Measurements from ENCODE around the gene OR2AT4.

The OR2AT4 gene

GRCh38 chr11:75078233-75078632 lies 18.4 kb downstream of the OR2AT4 start:
- no peak overlapping the region for H3K4me3 ChIP-seq (ENCODE audit: low read length)
- no peak for DNase-seq (ENCODE audit: low read depth)

GRCh38 chr11:75077316-75077715 lies 19.4 kb downstream of the OR2AT4 start:
- H3K4me3 ChIP-seq (ENCODE audit: low read length) = no peak overlapping the region
- DNase-seq (ENCODE audit: low read depth) = no peak
- TF ChIP-seq CTCF (conservative IDR thresholded peaks at IDR 0.05; ENCODE audit: low read depth, low read length) = no peak

More at GRCh38 chr11:75078233-75078632, 18.4 kb downstream of the OR2AT4 start:
- no peak for TF ChIP-seq CTCF (conservative IDR thresholded peaks at IDR 0.05; ENCODE audit: low read depth, low read length)

- DNase-seq (ENCODE audit: low read depth) = no peak
- no peak for TF ChIP-seq CTCF (conservative IDR thresholded peaks at IDR 0.05; ENCODE audit: low read depth, low read length)
- H3K4me3 ChIP-seq (ENCODE audit: low read length) = no peak overlapping the region
Observed at GRCh38 chr11:75076671-75077070, 20.0 kb downstream of the OR2AT4 start.

GRCh38 chr11:75073459-75074190 lies 23.1 kb downstream of the OR2AT4 start:
- H3K4me3 ChIP-seq (ENCODE audit: low read length) = no peak overlapping the region

GRCh38 chr11:75072582-75072981 lies 24.1 kb downstream of the OR2AT4 start:
- DNase-seq (ENCODE audit: low read depth) = no peak
- no peak for TF ChIP-seq CTCF (conservative IDR thresholded peaks at IDR 0.05; ENCODE audit: low read depth, low read length)
- H3K4me3 ChIP-seq (ENCODE audit: low read length) = no peak overlapping the region

More at GRCh38 chr11:75073459-75074190, 23.1 kb downstream of the OR2AT4 start:
- DNase-seq (ENCODE audit: low read depth) = no peak
- peak; percentile 43 for TF ChIP-seq CTCF (conservative IDR thresholded peaks at IDR 0.05; ENCODE audit: low read depth, low read length)

GRCh38 chr11:75069473-75069872 lies 27.2 kb downstream of the OR2AT4 start:
- TF ChIP-seq CTCF (conservative IDR thresholded peaks at IDR 0.05; ENCODE audit: low read depth, low read length) = no peak
- H3K4me3 ChIP-seq (ENCODE audit: low read length) = no peak overlapping the region
- DNase-seq (ENCODE audit: low read depth) = no peak

- no peak overlapping the region for H3K4me3 ChIP-seq (ENCODE audit: low read length)
- no peak for DNase-seq (ENCODE audit: low read depth)
- TF ChIP-seq CTCF (conservative IDR thresholded peaks at IDR 0.05; ENCODE audit: low read depth, low read length) = no peak
Observed at GRCh38 chr11:75068993-75069392, 27.7 kb downstream of the OR2AT4 start.
